ENCODE data around the gene PBX4.

DNA sequence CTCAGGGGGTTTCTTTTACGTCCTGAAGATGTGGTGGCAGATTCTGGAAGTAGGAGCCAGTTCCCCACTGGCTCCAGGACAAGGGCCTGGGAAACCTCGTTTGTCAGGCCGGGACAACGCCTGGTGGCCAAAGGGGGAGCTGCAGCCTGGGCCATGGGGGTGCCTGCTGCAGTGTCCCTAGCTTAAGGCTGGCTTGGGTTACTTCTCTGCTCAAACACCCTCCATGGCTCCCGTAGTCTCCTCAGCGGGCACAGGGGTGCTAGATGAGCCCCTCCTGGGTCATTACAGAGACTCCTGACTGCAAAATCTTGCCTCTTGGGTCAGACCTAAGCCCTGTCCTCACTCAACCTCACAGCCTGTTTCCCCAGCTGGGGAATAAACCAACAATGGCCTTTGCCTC is 65.7 kb downstream of the PBX4 start:
- TF ChIP-seq POLR2AphosphoS5 (IDR thresholded peaks at IDR 0.05) (no peak), EP300 (IDR thresholded peaks at IDR 0.05) (no peak)
- TF ChIP-seq, protein P1, sequence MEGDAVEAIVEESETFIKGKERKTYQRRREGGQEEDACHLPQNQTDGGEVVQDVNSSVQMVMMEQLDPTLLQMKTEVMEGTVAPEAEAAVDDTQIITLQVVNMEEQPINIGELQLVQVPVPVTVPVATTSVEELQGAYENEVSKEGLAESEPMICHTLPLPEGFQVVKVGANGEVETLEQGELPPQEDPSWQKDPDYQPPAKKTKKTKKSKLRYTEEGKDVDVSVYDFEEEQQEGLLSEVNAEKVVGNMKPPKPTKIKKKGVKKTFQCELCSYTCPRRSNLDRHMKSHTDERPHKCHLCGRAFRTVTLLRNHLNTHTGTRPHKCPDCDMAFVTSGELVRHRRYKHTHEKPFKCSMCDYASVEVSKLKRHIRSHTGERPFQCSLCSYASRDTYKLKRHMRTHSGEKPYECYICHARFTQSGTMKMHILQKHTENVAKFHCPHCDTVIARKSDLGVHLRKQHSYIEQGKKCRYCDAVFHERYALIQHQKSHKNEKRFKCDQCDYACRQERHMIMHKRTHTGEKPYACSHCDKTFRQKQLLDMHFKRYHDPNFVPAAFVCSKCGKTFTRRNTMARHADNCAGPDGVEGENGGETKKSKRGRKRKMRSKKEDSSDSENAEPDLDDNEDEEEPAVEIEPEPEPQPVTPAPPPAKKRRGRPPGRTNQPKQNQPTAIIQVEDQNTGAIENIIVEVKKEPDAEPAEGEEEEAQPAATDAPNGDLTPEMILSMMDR (IDR thresholded peaks at IDR 0.05) = peak in 1 of 2 donors; percentile 72
